HepG2 (cell line): Measurements from ENCODE around the gene CFAP97. TPM values are rescaled to one million over a fixed set of nuclear protein-coding genes. Genes with fewer than 3 reads are reported as not detected.
A peak's percentile ranks its signal among the peaks of the same experiment; 100 is the strongest.

Experiments used
- CC2D1A ChIP-seq: sonication (generic); formaldehyde crosslinking; IDR thresholded peaks from 2 replicates; pipeline ENCODE4 v1.8.1; 2023; ENCODE audit warnings: mild to moderate bottlenecking, missing genetic modification reagents
- HMGXB3 ChIP-seq: sonication (generic); formaldehyde crosslinking; IDR thresholded peaks from 2 replicates; pipeline ENCODE4 v1.4.0; 2020; ENCODE audit warnings: missing genetic modification reagents, borderline replicate concordance
- HNF4A ChIP-seq: sonication (generic); formaldehyde crosslinking; IDR thresholded peaks from 2 replicates; pipeline ENCODE4 v1.4.0; 2020; ENCODE audit warnings: missing genetic modification reagents
- KLF12 ChIP-seq: sonication (generic); formaldehyde crosslinking; IDR thresholded peaks from 2 replicates; pipeline ENCODE4 v1.4.0; 2020; ENCODE audit warnings: missing genetic modification reagents, borderline replicate concordance
- MAF1 ChIP-seq: sonication (generic); formaldehyde crosslinking; IDR thresholded peaks from 2 replicates; pipeline ENCODE4 v1.5.0; 2020; ENCODE audit warnings: missing genetic modification reagents, borderline replicate concordance
- NCOA1 ChIP-seq: sonication (generic); formaldehyde crosslinking; IDR thresholded peaks from 2 replicates; pipeline ENCODE4 v1.9.0; 2021; ENCODE audit warnings: missing genetic modification reagents
- SIN3A ChIP-seq: IDR thresholded peaks from 2 replicates; pipeline ENCODE4 v1.6.1; 2011; ENCODE audit warnings: low read depth, mild to moderate bottlenecking, control low read depth, low read length, borderline replicate concordance
- TIGD3 ChIP-seq: sonication (generic); formaldehyde crosslinking; IDR thresholded peaks from 2 replicates; pipeline ENCODE4 v1.5.1; 2020; ENCODE audit warnings: mild to moderate bottlenecking, missing genetic modification reagents, borderline replicate concordance
- ZIK1 ChIP-seq: sonication (generic); formaldehyde crosslinking; IDR thresholded peaks from 2 replicates; pipeline ENCODE4 v1.5.0; 2020; ENCODE audit warnings: mild to moderate bottlenecking, low read depth, missing genetic modification reagents, borderline replicate concordance
- ZMYM3 ChIP-seq: sonication (generic); formaldehyde crosslinking; IDR thresholded peaks from 2 replicates; pipeline ENCODE4 v1.5.1; 2020; ENCODE audit warnings: mild to moderate bottlenecking, missing genetic modification reagents
- ZNF142 ChIP-seq: sonication (generic); formaldehyde crosslinking; IDR thresholded peaks from 2 replicates; pipeline ENCODE4 v1.4.0; 2020; ENCODE audit warnings: missing genetic modification reagents
- ZNF280B ChIP-seq: sonication (generic); formaldehyde crosslinking; IDR thresholded peaks from 2 replicates; pipeline ENCODE4 v1.5.0; 2020; ENCODE audit warnings: missing genetic modification reagents, mild to moderate bottlenecking, borderline replicate concordance
- ZNF333 ChIP-seq: sonication (generic); formaldehyde crosslinking; IDR thresholded peaks from 2 replicates; pipeline ENCODE4 v1.4.0; 2020; ENCODE audit warnings: mild to moderate bottlenecking, missing genetic modification reagents, borderline replicate concordance
- polyA plus RNA-seq, 8 experiments: library from polyadenylated mRNA; depleted of rRNA in 3 of 8; stranded (reverse) in 7 of 8; unstranded in 1 of 8; fragments of >200 nt; fragmentation: Illumina TruSeq in 4 of 8; extraction: Trizol in 4 of 8; gene quantifications; 2 replicates each; pipeline versions ENCODE4 v1.2.1 to v1.2.3, GENCODE V29; 2011 to 2016; ENCODE audit warnings: low read depth in 4 of 8, missing spikeins in 1 of 8, mixed read lengths in 1 of 8; ENCODE audit not compliant: insufficient read depth in 1 of 8
- total RNA-seq, 5 experiments: library from RNA; depleted of rRNA; stranded (reverse); fragments of >200 nt; fragmentation: Illumina TruSeq; extraction: Trizol; gene quantifications; 2 replicates each; pipeline ENCODE4 v1.2.3, GENCODE V29; 2016; ENCODE audit warnings: low read depth in 1 of 5

Gene CFAP97
- total and polyA plus RNA-seq, 2 of the 13 experiments (the other 11 are each of a cell fraction or from before 2014, with no cell fraction given), result 32.1 to 44.4 TPM

- TF ChIP-seq HMGXB3 (CRISPR knock-in tag) (no peak), TIGD3 (CRISPR knock-in tag) (no peak), ZNF142 (CRISPR knock-in tag) (0 out of 2 replicates have a peak, but pooled peaks have one; percentile 18), CC2D1A (no peak), ZNF280B (peak; percentile 56; the same call in 1 of the 2 replicates), ZIK1 (CRISPR knock-in tag) (no peak; the same call in 1 of the 2 replicates), MAF1 (CRISPR knock-in tag) (no peak), ZMYM3 (0 out of 2 replicates have a peak, but pooled peaks have one; percentile 25), NCOA1 (CRISPR knock-in tag) (no peak), HNF4A (CRISPR knock-in tag) (no peak), ZNF333 (CRISPR knock-in tag) (0 out of 2 replicates have a peak, but pooled peaks have one; percentile 49), SIN3A (no peak; the same call in none of the 2 replicates), KLF12 (CRISPR knock-in tag) (no peak; the same call in 1 of the 2 replicates)
Observed at GRCh38 chr4:185209031-185209851, 5.4 kb upstream of the CFAP97 start, which contains the start of gene SNX25 (continued).
